Stomach (tissue), 4 donors: Measurements from ENCODE around the gene MAPK13.

Experiments used
- CTCF ChIP-seq, 7 experiments: fragments of 450-650 bp in 4 of 7; fragments of 200-600 bp in 3 of 7; sonication (generic) in 3 of 7; IDR thresholded peaks; one replicate each; pipeline ENCODE4 v1.5.1; 2016 to 2019; ENCODE audit warnings: antibody characterized with exemption in 7 of 7, control low read depth in 2 of 7, mild to moderate bottlenecking in 1 of 7
- EP300 ChIP-seq: sonication (generic); formaldehyde crosslinking; IDR thresholded peaks from one replicate; pipeline ENCODE4 v1.6.1; 2017; ENCODE audit warnings: antibody characterized with exemption
- POLR2A ChIP-seq, 4 donors: fragments of 450-650 bp; IDR thresholded peaks; one replicate each; pipeline ENCODE4 v1.6.1; 2016; ENCODE audit warnings: antibody characterized with exemption in 4 of 4, control low read depth in 2 of 4, mild to moderate bottlenecking in 1 of 4, moderate library complexity in 1 of 4
- POLR2AphosphoS5 ChIP-seq, 3 donors: sonication (generic); formaldehyde crosslinking; IDR thresholded peaks; one replicate each; pipeline ENCODE4 v1.6.1; 2016; ENCODE audit warnings: antibody characterized with exemption in 3 of 3

GRCh38 chr6:36126553-36127458, 3.5 kb upstream of the MAPK13 start:
- no peak for TF ChIP-seq CTCF (IDR thresholded peaks at IDR 0.05)
- no peak for TF ChIP-seq POLR2A (IDR thresholded peaks at IDR 0.05)
- no peak for TF ChIP-seq POLR2AphosphoS5 (IDR thresholded peaks at IDR 0.05)
- no peak for TF ChIP-seq EP300
